ENCODE results near the gene RNF207.

DNA sequence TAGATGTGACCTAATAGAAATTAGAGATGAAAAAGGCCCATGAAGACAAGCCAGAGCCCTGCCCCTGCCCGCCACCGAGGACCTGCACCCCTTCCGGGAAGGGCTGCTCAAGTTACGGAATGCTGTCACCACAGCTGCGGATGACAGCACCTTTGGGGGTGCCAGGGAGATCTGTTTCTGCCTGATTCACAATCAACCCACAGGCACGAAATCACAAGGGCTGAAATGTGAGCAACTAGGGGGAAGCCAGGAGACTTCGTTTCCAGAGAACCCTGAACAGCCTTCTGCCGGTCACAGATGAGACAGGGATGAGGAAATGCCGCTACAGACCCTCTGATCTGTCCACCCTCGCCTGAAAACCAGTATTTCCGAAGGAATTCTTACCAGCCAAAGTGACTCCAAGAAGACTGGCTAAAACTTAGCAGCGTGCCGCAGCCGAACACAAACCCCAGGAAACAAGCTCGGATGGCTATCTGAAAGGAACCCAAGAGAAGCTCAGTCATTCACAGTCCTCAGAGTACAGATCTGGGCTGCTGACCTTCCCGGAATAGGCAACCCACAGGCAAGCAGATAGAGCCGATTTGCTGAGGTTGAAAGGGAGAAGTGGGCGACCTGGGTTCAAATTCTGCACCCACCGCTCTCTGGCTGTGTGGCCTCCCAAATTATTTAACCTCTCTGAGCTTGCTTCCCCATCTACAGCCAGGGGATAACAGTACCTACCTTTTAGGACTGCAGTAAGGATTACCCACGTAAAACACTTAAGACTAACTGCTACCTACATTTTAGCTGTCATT is 28.8 kb downstream of the RNF207 start:
- TF ChIP-seq, protein P1, sequence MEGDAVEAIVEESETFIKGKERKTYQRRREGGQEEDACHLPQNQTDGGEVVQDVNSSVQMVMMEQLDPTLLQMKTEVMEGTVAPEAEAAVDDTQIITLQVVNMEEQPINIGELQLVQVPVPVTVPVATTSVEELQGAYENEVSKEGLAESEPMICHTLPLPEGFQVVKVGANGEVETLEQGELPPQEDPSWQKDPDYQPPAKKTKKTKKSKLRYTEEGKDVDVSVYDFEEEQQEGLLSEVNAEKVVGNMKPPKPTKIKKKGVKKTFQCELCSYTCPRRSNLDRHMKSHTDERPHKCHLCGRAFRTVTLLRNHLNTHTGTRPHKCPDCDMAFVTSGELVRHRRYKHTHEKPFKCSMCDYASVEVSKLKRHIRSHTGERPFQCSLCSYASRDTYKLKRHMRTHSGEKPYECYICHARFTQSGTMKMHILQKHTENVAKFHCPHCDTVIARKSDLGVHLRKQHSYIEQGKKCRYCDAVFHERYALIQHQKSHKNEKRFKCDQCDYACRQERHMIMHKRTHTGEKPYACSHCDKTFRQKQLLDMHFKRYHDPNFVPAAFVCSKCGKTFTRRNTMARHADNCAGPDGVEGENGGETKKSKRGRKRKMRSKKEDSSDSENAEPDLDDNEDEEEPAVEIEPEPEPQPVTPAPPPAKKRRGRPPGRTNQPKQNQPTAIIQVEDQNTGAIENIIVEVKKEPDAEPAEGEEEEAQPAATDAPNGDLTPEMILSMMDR (IDR thresholded peaks at IDR 0.05; ENCODE audit: poor library complexity), result no peak
- TF ChIP-seq EZH2 (IDR thresholded peaks at IDR 0.05; ENCODE audit: borderline replicate concordance) (no peak), EZH2phosphoT487 (IDR thresholded peaks at IDR 0.05; ENCODE audit: low read depth, severe bottlenecking, unreplicated experiment) (no peak)
